AG09309 (cell line): ENCODE results near the gene POLR3A.
"Not testable (repeated sequence)": the region's sequence is repeated elsewhere in the genome, so short reads cannot be mapped to it uniquely, and the experiment has no call there.

Source experiments
- DNase-seq: peaks from one replicate; pipeline ENCODE4 v3.0.0-alpha.2; 2010; ENCODE audit warnings: low read depth
- H3K4me3 ChIP-seq: 2 replicates; pipeline ENCODE4 v1.5.1; 2011; ENCODE audit warnings: mild to moderate bottlenecking, low read depth, low read length, moderate library complexity; ENCODE audit not compliant: control insufficient read depth
- TF ChIP-seq, protein P1 (sequence below): IDR thresholded peaks from 2 replicates; pipeline ENCODE4 v1.5.1; 2011; ENCODE audit warnings: mild to moderate bottlenecking, low read depth, low read length, inconsistent platforms; ENCODE audit not compliant: insufficient read depth, control insufficient read depth; ENCODE audit errors: missing control alignments

POLR3A gene

DNA sequence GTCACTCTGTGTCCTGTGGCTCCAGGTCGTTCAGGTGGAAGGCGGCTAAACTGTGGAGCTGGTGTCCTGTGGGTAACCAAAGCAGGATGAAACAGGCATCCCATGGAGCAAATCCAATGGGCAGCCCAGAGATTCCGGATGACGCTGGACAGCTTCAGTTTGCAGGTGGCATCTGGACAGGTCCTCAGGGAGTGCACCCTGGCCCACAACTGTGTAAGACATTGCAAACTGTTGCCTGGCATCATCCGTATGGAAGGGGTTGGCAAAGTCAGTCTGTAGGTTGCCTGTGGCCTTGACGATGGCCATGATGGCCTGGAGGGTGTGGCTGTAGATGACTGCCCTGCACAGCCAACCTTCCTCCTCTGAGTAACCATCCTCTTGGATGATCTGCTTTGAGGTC, 39.8 kb upstream of the POLR3A start:
- no peak overlapping the region for H3K4me3 ChIP-seq
- TF ChIP-seq, protein P1, sequence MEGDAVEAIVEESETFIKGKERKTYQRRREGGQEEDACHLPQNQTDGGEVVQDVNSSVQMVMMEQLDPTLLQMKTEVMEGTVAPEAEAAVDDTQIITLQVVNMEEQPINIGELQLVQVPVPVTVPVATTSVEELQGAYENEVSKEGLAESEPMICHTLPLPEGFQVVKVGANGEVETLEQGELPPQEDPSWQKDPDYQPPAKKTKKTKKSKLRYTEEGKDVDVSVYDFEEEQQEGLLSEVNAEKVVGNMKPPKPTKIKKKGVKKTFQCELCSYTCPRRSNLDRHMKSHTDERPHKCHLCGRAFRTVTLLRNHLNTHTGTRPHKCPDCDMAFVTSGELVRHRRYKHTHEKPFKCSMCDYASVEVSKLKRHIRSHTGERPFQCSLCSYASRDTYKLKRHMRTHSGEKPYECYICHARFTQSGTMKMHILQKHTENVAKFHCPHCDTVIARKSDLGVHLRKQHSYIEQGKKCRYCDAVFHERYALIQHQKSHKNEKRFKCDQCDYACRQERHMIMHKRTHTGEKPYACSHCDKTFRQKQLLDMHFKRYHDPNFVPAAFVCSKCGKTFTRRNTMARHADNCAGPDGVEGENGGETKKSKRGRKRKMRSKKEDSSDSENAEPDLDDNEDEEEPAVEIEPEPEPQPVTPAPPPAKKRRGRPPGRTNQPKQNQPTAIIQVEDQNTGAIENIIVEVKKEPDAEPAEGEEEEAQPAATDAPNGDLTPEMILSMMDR: no peak
- DNase-seq: no peak

DNA sequence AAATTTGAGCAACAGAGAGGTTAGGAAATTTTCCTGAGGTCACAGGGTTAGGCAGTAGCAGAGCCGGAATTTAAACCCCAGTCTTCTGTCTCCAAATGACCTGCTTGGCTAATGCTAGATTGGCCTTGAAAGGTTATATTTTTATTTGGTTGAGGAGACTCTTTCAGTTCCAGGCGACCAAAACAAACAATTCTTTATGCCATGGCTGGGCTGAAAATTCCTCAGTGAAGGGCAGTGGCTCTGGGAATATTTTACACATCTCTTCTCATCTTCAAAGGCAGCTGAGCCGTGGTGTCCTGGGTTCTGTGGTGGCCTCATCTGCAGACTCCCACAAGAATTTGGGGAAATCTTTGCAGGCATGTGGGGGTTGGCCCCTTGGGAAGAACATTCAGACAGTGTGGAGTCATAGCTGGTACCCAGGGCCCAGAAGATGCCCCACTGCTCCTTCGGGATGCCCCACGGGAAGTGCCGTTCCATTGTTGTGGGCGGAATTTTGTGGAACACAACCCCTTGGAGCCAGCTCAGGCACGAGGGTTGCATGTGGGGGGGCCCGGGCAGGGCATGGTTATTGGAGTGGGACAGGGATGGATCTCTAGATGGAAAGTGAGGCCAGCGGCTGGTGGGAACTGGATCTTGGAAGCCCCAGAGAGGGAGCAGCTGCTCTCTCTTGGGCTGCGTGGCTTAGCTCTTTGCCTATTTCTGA, 37.6 kb upstream of the POLR3A start:
- TF ChIP-seq, protein P1: no peak
- no peak overlapping the region for H3K4me3 ChIP-seq
- no peak for DNase-seq

DNA sequence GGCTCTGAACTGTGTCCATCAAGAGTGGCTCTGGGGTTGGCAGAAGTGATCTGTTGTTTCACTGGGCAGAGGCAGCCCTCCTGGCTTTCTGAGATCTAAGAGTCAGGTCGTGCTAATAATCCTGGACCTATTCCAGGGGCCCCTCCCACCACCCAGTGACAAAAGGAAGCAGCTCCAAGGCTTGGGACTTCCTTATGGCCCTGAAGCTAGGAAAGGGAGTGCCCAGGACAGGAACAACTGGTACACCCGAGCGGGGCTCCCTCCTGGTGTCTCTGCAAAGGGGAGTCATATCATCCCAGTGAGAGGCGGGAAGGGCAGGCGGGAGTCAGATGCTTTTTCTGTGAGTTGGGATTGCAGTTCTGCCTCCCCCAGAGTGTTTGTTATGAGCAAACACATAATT, 36.7 kb upstream of the POLR3A start:
- DNase-seq: no peak
- TF ChIP-seq, protein P1: no peak
- no peak overlapping the region for H3K4me3 ChIP-seq

DNA sequence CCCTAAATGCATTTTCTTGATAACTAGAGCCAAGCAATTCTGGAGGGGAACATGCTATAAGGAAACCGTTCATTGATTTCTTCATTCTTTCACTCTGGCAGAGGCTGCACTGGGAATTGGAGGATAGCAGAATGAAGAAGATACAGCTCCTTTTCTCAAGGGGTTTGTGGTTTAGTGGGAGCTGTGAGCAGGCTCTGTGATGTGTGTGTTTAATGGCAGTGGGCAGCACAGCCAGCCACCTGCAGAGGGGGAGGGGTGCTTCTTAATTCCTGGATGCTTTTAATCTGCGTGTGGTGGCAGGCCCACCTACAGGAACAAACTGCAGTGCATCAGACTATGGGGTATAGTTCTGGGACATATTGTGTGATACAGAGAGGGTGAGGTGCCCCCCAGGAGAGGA, 36.3 kb upstream of the POLR3A start:
- TF ChIP-seq, protein P1: no peak
- no peak for DNase-seq
- H3K4me3 ChIP-seq: no peak overlapping the region

DNA sequence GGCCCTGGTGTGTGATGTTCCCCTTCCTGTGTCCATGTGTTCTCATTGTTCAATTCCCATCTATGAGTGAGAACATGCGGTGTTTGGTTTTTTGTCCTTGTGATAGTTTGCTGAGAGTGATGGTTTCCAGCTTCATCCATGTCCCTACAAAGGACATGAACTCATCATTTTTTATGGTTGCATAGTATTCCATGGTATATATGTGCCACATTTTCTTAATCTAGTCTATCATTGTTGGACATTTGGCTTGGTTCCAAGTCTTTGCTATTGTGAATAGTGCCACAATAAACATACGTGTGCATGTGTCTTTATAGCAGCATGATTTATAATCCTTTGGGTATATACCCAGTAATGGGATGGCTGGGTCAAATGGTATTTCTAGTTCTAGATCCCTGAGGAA, 35.6 kb upstream of the POLR3A start:
- not testable (repeated sequence) for DNase-seq, H3K4me3 ChIP-seq

DNA sequence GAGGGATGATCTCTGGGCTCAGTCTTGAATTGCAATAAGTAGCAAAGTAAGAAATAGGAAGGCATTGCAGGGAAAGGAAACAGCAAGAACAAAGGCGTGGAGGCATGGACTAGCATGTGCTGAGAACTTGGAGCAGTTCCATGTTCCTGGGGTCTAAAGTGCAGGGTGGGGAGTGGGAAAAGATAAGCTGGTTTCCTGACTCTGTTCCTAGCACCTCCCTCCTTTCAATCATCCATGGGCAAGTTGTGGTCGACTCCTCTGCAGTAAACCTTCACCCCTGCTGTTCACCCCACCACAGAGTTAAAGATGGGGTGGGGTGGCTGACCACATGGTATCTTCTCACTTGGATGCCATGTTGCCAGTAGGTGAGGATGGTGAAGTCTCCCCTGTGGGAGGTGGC, 33.9 kb upstream of the POLR3A start:
- TF ChIP-seq, protein P1: no peak
- no peak overlapping the region for H3K4me3 ChIP-seq
- DNase-seq: no peak

DNA sequence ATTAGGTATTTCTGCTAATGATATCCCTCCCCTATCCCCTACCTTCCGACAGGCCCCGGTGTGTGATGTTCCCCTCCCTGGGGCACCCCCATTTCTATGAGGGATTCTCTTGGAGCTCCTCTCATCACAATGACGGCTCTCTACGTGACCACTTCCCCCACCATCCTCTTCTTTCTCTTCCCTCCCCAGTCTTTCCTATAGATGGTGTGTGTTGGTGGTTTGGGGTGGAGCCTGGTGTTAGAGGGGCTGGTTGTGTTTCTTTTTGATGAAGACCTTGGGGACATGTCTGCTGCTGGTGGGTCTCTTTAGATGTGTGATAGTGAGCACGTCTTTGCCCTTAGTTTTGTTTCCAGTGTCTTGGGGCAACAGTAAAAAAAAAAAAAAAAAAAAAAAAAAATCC, 33.0 kb upstream of the POLR3A start:
- no peak overlapping the region for H3K4me3 ChIP-seq
- TF ChIP-seq, protein P1: no peak
- no peak for DNase-seq
